Activated CD4-positive, alpha-beta T cell treated with anti-CD3 and anti-CD28 coated beads, Interleukin-2, amount 50 U/mL, for 24 hours (primary cell): ENCODE data around the gene PDE4D.
"Not testable (repeated sequence)": the region's sequence is repeated elsewhere in the genome, so short reads cannot be mapped to it uniquely, and the experiment has no call there.

ENCODE experiments used
- DNase-seq, 2 donors: peaks; one replicate each; pipeline ENCODE4 v3.0.0-alpha.2; 2020; ENCODE audit warnings: low read depth in 1 of 2, low spot score in 1 of 2

PDE4D gene

GRCh38 chr5:59000211-59000610 is 893.3 kb downstream of the PDE4D start:
- no peak for DNase-seq

DNA sequence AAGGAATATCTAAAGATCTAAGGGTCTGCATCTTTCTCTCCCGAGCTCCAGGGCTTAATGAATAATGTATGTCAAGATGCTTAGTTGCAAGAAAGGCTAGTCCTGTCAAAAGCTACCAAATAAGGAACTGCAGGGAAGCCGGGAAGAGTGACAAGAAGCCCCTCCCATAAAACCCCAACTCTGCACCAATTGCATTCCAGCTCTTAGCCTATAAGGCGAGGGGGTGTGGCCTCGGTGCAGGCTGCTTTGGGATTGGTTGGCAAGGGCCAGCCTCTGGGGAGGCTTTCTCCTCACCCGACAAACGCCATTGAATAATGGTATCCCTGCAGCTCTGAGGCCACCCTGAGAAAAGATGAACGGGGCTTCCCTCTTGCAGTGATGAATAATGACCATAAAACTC is 893.7 kb downstream of the PDE4D start:
- no peak for DNase-seq

DNA sequence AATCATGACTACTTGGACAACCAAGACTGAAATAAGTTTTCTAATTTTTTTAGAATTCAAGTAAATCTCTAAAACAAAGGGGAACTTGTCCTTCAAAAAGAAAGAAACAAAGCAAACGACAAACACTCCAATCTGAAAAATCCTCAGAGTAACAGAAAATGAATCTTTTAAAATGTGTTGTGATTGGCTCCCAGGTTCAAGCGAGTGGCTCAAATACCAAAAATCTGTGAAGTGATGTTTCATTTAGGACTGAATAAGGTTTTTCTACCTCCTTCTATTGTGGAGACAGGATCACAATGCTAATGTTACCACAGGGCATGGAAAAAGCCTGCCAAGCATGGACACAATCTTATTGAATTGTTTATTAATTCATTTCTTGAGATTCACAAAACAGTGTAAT is 895.0 kb downstream of the PDE4D start:
- no peak for DNase-seq

DNA sequence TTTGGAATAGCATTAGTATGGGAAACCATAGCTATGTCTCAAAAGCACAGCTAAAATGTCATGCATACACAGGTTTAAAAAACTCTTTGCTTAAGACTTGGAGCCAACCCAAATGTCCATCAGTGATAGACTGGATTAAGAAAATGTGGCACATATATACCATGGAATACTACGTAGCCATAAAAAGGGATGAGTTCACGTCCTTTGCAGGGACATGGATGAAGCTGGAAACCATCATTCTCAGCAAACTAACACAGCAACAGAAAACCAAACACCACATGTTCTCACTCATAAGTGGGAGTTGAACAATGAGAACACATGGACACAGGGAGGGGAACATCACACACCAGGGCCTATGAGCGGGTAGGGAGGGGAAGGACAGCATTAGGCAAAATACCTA is 897.7 kb downstream of the PDE4D start:
- not testable (repeated sequence) for DNase-seq

GRCh38 chr5:58993461-58993860 is 900.1 kb downstream of the PDE4D start:
- no peak for DNase-seq

DNA sequence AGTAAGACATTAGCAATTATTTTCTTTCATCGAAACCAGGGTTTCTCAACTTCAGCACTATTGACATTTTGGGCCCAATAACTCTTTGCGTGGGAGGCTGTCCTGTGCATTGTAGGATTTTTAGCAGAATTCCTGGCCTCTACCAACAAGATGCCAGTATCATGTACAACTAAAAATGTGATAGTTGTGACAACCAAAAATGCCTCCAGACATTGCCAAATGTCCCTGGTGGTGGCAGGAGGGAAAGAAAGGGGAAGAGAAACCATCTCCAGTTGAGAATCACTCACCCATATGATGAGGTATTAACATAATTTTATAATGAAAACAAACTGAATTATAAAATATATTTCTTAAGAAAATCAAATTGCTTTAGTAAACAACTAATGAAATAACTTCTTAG is 904.6 kb downstream of the PDE4D start:
- no peak for DNase-seq

DNA sequence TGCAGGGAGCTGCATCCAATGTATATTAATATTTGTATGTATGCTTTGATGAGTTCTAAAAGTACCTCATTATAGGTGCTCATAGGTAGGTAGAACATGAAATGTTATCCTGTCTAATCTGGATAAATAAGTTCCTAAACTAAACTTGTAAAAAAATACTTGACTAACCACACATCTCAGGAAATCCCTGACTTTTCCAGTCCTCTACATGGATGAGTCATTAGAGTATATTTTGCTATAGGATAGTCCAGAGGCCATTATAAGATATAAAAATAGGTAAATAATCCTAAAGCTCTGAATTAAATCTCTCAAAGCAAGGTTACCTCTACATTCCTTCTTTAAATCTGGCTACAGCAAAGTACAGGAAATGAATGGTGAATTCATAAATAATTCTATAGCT is 906.3 kb downstream of the PDE4D start:
- DNase-seq, result no peak

DNA sequence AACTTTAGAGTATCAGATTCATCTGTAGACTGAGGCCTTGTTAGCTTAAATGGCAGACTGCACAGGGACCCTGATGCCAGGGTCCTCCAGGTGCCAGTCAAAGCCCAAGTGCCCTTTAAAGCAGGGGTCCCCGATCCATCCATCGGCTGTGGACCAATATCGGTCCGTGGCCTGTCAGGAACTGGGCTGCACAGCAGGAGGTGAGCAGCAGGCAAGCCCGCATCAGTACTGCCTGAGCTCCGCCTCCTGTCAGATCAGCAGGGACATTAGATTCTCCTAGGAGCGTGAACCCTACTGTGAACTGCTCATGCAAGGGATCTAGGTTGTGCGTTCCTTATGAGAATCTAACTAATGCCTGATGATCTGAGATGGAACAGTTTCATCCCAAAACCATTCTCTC is 907.2 kb downstream of the PDE4D start:
- no peak for DNase-seq

- DNase-seq, result no peak
Observed at GRCh38 chr5:58985759-58986158, 907.8 kb downstream of the PDE4D start.

- no peak for DNase-seq
Observed at GRCh38 chr5:58985311-58985710, 908.2 kb downstream of the PDE4D start.

GRCh38 chr5:58983526-58984452 is 909.7 kb downstream of the PDE4D start:
- no peak for DNase-seq

DNA sequence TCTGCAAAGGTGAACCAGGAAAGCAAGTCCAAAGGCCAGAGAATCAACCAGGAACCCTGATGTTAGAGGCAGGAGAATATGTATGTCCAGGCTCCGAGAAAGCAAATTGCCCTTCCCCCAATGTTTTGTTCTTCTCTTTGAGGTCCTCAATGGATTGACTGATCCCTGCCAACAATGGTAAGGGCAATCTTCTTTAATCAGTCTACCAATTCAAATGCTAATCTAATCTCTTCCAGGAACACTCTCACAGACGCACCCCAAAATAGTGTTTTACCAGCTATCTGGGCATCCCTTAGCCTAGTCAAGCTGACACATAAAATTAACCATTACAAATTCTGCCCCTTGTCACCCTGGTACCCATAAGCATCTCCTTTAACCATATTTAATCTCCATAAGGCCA is 912.6 kb downstream of the PDE4D start:
- DNase-seq, result no peak

GRCh38 chr5:58979090-58979489 is 914.4 kb downstream of the PDE4D start:
- no peak for DNase-seq

DNA sequence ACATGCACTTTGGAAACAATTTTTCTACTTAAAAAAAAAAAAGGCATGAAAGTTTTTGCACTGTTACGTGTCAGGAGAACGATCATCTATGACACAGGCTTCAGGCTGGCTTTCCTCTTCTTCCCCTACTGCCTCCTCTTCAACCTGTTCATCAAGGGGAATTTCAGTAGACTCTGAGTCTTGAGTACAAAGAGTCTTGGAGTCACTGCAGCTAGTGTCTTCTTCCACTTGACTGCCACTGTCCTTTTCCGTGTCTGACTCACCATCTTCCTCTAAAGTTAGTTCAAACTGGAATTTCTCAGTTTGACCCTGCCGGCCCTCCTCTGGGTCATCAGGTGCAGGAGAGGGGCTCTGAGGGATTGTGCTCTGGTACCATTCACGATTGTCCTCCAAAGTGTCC is 918.9 kb downstream of the PDE4D start:
- DNase-seq, result no peak

- DNase-seq, result no peak
Observed at GRCh38 chr5:58974083-58974482, 919.4 kb downstream of the PDE4D start.

DNA sequence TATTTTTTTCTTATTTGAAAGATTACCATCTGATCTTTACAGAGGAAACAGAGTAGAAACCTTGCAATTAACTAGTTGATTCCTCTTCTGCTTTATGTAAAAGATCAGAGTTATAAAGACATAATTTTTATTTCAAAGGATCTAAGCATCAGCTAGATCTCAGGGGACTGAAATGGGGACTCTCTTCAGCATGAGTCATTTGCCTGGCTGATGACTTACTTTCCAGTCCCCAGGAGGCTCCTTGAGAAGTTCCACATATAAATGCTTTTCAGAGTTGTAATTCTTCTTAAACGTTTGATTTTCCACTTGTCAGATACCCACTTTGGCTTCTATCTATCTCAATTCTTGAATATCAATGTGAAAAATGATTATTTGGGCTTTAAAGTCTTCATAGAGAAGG is 921.2 kb downstream of the PDE4D start:
- DNase-seq, result no peak

DNA sequence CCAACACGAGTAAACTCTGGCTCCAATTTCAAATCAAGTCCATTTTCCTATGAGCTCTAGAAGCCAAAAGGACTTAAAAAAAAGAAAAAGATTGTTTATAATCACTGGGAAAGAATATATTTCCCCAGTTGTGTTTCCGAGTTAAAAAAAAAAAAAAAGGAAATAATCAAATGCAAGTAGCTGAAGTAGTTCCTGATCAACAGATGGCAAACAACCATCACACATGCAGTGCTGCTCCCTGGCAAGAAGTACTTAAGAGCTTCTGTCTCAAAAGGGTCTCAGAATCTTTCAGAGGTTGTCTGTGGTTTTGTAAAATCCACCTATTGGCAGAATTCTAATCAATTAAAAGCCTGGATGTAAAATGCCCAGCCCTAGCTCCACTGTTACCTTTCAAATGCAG is 922.8 kb downstream of the PDE4D start:
- DNase-seq, result no peak

DNA sequence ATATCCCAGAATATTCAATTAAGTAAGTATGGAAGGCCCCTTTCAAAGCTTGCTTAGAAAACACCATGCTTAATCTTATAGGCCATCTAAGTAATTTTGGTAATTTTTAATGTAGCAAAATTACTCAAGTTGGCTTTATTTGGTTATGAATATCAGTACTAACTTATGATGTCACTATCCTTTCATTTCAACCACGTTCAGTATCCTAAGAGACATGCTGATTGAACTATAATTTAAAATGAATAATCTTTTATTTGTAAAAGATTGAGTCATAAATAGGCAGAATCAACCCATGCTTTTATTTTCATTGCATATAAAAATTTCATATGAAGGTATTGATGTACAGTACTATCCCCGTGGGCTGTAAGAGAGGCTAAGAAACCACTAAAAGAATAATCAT is 923.7 kb downstream of the PDE4D start:
- DNase-seq, result no peak

- DNase-seq, result no peak
Observed at GRCh38 chr5:58969253-58969652, 924.3 kb downstream of the PDE4D start.

DNA sequence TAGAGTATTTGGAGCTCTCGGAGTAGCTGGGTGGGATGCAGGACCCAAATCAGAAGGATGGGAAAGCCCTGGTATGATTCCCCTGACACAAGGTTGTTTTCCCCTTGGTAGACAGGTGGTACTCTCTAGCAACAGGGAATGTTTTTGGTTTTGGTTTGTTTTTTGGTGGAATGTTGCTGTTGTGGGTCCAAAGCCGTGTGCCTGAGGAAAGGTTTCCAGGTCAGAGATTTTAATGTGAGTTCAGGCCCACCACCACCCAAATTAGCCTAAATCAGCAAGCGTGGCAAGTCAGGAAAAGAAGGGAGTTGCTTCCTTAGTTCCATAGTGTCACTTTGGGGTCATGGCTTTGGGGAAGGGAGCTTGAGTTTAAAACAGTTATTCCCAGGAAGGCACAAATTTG is 925.2 kb downstream of the PDE4D start:
- DNase-seq, result no peak

DNA sequence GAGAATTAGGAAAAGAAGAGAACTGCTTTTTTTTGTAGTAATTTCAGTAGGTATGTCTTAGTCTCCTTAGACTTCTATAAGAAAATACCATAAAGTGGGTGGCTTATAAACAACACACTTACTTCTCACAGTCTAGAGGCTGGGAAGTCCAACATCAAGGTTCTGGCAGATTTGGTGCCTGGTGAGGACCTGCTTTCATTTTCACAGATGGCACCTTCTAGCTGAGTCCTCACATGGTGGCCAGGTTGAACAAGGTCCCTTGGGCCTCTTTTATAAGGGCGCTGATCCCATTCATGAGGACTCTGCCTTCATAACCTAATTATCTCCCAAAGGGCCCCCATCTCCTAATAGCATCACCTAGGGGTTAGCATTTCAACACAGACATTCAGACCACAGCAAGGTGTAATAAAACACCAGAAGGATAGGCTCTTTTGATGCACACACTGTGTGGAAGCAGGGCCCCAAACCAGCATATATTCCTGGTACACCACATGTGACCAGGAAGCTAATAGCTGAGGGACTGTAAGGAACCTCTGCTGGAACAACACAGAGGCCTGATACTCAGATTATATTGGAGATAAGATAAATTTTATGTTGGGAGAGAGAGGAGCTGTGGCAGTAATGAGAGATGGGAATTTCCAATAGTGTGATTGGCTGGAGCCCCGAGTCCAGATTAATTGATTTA is 925.8 kb downstream of the PDE4D start:
- no peak for DNase-seq

DNA sequence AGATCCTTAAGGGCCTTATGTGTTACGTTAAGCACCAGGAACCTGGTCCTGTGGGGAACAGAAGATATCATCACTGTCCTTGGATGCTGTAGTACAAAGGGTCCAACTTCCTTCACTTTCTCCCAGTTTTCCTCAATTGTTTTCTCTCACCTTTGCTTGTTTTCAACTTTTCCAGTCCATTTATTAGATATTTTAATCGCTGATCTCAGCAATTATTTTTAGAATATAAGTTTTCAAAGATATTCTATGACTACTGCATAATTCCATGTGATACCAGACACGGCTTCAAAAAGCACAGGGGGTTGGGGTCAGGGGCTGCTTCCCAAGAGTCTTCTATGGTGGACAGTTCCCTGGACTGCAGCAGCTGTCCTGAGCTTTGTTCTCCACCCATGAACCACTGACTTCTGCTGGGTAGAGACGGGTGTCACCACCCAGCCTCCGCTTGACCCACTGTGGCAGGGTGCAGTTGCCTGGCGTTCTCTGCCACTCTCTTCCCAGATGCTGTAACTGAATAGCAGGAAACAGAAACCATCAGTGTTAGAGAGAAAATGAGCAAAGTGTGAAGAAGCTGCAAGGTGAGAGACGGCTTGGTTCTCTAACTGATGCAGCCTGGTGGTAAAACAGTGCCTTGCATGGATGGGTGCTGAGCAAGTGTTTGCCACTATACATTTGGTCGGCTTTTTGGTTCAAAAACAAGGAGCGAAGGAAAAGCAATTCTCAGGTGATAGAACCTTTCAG is 927.7 kb downstream of the PDE4D start:
- no peak for DNase-seq
